Mesothelial cell of epicardium (in vitro differentiated cells): ENCODE results near the gene CLCF1. TPM values are rescaled to one million over a fixed set of nuclear protein-coding genes. Genes with fewer than 3 reads are reported as not detected.

ENCODE experiments used
- DNase-seq, 2 experiments: peaks; one replicate each; pipeline ENCODE4 v3.0.0; 2021; ENCODE audit warnings: low spot score in 2 of 2; ENCODE audit not compliant: unreplicated experiment in 2 of 2
- H3K27ac Mint-ChIP-seq: 2 replicates; pipeline ENCODE4 v1.8.0; 2021; ENCODE audit warnings: mixed read lengths
- H3K27me3 Mint-ChIP-seq: 2 replicates; pipeline ENCODE4 v1.8.0; 2021; ENCODE audit warnings: low read depth, mixed read lengths
- H3K36me3 Mint-ChIP-seq: 2 replicates; pipeline ENCODE4 v1.8.0; 2021; ENCODE audit warnings: mixed read lengths
- H3K4me1 Mint-ChIP-seq: 2 replicates; pipeline ENCODE4 v1.8.0; 2021; ENCODE audit warnings: mixed read lengths
- H3K4me3 Mint-ChIP-seq: 2 replicates; pipeline ENCODE4 v1.8.0; 2021; ENCODE audit warnings: mild to moderate bottlenecking, moderate library complexity, mixed read lengths
- H3K9me3 Mint-ChIP-seq: 2 replicates; pipeline ENCODE4 v1.8.0; 2021; ENCODE audit warnings: mixed read lengths
- total RNA-seq: library from RNA; stranded (reverse); gene quantifications from 3 replicates; pipeline ENCODE4 v1.2.1, GENCODE V29; 2021
- TF ChIP-seq, protein P1 (sequence below): fragments of 200-600 bp; sonication (generic); IDR thresholded peaks from one replicate; pipeline ENCODE4 v1.5.0; 2021; ENCODE audit warnings: antibody characterized with exemption; ENCODE audit not compliant: unreplicated experiment

The CLCF1 gene
- total RNA-seq, 1 donor from 2014 or later = 5.9 TPM

DNA sequence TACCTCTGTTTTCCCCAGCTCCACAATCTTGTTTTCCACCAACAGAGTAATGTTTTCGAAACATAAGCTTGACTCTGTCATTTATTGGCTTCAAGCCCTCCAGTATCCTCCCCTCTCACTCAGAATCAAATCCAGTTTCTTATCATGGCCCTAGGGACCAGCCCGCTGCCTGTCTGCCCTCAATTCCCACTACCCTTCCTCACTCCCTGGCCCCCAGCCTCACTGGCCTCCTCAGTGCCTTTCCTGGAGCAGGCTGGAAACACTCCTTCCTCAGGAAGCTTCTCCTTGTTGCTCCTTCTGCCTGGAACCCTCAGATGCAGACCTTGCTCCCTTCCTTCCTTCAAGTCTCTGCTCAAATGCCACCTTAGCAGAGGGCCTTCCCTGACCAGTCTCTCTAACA is 23.9 kb downstream of the CLCF1 start:
- Mint-ChIP-seq H3K36me3 (no peaks in the 10 kb centered on the region), H3K4me3 (no peak overlapping the region), H3K27me3 (no peaks in the 10 kb centered on the region), H3K4me1 (peaks cover 24% of the 10 kb centered on the region), H3K27ac (no peak overlapping the region), H3K9me3 (no peaks in the 10 kb centered on the region)
- TF ChIP-seq, protein P1, sequence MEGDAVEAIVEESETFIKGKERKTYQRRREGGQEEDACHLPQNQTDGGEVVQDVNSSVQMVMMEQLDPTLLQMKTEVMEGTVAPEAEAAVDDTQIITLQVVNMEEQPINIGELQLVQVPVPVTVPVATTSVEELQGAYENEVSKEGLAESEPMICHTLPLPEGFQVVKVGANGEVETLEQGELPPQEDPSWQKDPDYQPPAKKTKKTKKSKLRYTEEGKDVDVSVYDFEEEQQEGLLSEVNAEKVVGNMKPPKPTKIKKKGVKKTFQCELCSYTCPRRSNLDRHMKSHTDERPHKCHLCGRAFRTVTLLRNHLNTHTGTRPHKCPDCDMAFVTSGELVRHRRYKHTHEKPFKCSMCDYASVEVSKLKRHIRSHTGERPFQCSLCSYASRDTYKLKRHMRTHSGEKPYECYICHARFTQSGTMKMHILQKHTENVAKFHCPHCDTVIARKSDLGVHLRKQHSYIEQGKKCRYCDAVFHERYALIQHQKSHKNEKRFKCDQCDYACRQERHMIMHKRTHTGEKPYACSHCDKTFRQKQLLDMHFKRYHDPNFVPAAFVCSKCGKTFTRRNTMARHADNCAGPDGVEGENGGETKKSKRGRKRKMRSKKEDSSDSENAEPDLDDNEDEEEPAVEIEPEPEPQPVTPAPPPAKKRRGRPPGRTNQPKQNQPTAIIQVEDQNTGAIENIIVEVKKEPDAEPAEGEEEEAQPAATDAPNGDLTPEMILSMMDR = no peak
- DNase-seq = no peak

DNA sequence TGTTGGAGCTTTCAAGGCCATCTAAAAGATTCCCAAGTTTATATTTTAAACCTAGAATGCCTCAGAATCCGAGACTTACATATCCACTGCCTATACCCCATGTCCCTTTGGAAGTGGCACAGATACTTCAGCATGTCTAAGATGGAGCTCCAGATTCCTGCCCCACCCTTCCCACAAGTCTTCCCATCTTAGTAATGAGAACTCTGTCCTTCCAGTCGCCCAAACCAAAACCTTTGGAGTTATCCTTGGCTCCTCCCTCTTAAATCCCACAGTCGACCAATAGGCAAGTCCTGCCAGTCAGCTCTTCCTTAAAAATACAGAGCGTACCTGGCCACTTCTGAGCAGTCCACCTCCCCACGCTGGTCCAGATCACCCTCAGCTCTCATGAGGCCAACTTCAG is 24.4 kb downstream of the CLCF1 start:
- Mint-ChIP-seq H3K27ac (no peak overlapping the region), H3K9me3 (no peaks in the 10 kb centered on the region), H3K27me3 (no peaks in the 10 kb centered on the region), H3K4me3 (no peak overlapping the region), H3K4me1 (peaks cover 20% of the 10 kb centered on the region), H3K36me3 (no peaks in the 10 kb centered on the region)
- DNase-seq = no peak
- TF ChIP-seq, protein P1 = no peak

DNA sequence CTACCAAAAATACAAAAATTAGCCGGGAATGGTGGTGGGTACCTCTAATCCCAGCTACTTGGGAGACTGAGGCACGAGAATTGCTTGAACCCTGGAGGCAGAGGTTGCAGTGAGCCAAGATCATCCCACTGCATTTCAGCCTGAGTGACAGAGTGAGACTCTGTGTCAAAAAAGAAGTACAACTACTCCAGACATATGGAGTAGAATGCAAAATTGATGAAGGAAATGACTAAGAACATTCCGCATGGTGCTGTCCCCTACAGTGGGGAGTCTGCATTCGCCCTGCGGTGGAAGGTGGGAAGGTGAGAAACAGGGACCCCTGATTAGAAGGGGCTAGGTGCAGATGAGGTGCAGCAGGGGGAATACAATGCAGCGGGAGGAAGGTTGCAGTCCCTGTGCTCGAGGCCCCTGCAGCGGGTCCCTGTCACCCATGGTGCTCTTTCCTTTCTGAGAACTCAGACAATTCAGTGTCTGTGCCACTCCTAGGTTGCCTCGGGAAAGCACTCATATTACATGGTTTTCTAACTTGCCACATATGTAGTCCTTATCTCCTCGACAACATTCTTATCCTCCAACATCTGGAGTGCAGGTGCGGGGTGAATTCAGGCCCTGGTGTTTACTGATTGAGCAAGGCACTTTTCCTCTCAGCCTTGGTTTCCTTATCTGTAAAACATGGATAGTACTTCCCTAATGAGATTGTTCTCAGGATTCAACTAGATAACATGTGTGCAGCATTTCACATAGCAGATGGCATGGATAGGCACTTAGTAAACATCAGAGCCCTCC is 25.2 kb downstream of the CLCF1 start:
- no peak for DNase-seq
- Mint-ChIP-seq H3K27me3 (no peaks in the 10 kb centered on the region), H3K4me1 (peaks cover 14% of the 10 kb centered on the region), H3K4me3 (no peak overlapping the region), H3K36me3 (no peaks in the 10 kb centered on the region), H3K9me3 (no peaks in the 10 kb centered on the region), H3K27ac (no peak overlapping the region)
- TF ChIP-seq, protein P1 = no peak

DNA sequence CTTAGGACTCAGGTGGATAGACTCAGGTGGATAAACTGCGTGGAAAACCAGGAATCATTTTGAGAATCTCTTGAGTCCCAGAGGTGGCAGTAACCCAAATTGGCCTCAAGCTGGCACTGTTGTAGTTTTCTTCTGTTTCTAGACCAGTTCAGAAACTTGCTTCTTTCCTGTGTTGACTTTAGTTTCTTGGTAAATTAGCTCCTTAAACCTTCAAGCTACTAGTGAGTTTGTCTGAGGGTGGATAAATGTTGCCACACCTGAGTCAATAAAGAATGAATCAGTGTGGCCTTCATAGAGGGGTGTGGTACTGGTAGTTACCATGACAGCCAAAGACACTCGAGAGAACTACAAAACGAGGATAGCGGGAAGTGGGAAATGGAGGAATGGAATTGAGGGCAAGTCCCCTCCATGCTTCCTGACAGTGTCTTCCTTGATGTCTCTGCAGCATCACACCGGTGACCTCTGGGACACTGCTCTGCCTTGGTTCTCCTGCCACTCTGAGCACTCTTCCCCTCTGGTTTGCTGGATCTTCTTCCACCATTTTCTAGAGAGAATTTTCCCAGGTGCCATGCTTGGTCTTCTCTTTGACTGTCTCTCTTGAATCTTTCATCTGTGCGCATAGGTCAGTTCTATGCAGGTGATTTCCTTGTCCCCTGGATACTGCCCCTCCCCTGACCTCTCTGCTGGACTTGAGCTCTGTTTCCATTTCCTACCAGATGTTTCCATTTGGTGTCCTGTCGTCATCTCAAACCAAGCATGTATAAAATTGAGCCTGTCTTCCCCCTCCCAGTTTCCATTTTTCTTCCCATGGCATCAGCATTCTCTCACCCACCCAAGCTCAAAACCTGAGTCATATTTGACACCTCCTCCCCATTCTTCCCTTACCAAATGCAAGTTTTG is 27.2 kb downstream of the CLCF1 start:
- no peak overlapping the region for H3K4me3 Mint-ChIP-seq
- TF ChIP-seq, protein P1 = peak; percentile 50

DNA sequence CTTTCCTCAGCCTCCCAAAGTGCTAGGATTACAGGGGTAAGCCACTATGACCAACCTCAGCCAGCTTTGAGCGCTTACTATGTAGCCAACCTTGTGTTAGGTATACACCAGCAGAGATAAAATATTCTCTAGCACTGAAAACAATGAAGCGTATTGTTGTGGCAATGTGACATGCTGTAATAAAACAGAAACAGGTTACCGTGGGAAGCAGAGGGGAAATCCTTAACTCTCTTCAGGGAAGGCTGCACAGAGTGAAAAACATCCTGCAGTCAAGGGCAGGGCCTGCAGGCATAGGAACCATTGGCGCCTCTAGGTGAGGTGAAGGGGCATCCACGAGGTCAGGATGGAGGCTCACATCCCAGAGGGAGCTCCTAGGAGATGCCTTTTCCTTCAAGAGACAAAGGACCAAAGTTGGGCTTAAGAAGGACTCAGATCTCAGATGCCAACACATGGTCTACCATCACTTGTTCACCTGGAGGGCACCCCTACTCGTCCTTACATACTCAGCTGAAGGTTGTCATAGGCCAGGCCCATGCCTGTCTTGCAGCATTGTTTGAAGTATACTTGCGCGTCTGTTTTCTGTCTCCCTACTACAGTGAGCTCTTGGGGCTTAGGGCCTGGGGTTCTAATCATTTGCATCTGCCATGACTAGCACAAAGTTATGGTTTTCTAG is 28.0 kb downstream of the CLCF1 start:
- Mint-ChIP-seq H3K4me3 (no peak overlapping the region), H3K27me3 (no peaks in the 10 kb centered on the region), H3K9me3 (peaks cover 8% of the 10 kb centered on the region), H3K27ac (no peak overlapping the region), H3K36me3 (peaks cover 1% of the 10 kb centered on the region), H3K4me1 (peaks cover 2% of the 10 kb centered on the region)
- TF ChIP-seq, protein P1 = no peak
- no peak for DNase-seq

More for the DNA sequence above, 27.2 kb downstream of the CLCF1 start:
- no peak for DNase-seq
- Mint-ChIP-seq H3K27ac (peak overlapping the region; percentile 24), H3K36me3 (peaks cover 1% of the 10 kb centered on the region), H3K9me3 (peaks cover 8% of the 10 kb centered on the region), H3K4me1 (peaks cover 3% of the 10 kb centered on the region), H3K27me3 (no peaks in the 10 kb centered on the region)
